Large intestine (tissue), 12 donors: ENCODE measurements around the gene ZNF574. TPM values are rescaled to one million over a fixed set of nuclear protein-coding genes. Genes with fewer than 3 reads are reported as not detected.
"Not testable (repeated sequence)": the region's sequence is repeated elsewhere in the genome, so short reads cannot be mapped to it uniquely, and the experiment has no call there.

ENCODE experiments used
- DNase-seq, 2 donors: peaks; one replicate each; pipeline versions ENCODE4 v3.0.0 to v3.0.0-alpha.2; 2013
- H3K27ac ChIP-seq: one replicate; pipeline ENCODE4 v1.5.1; 2013; ENCODE audit warnings: low read length
- H3K27me3 ChIP-seq: 2 replicates; pipeline ENCODE4 v1.6.1; 2013; ENCODE audit warnings: low read length; ENCODE audit not compliant: control insufficient read depth, insufficient read depth
- H3K36me3 ChIP-seq: 2 replicates; pipeline ENCODE4 v1.6.1; 2013; ENCODE audit warnings: low read length; ENCODE audit not compliant: control insufficient read depth, insufficient read depth
- H3K4me1 ChIP-seq: one replicate; pipeline ENCODE4 v1.6.1; 2013; ENCODE audit warnings: low read length; ENCODE audit not compliant: control insufficient read depth, insufficient read depth
- H3K4me3 ChIP-seq: one replicate; pipeline ENCODE4 v1.5.1; 2013; ENCODE audit warnings: low read length
- H3K9me3 ChIP-seq: one replicate; pipeline ENCODE4 v1.6.1; 2013; ENCODE audit warnings: mild to moderate bottlenecking, low read depth, low read length, moderate library complexity; ENCODE audit not compliant: control insufficient read depth
- WGBS: methylation state at CpG from one replicate; pipeline ENCODE4 v1.1.5; 2013; ENCODE audit warnings: low lambda C conversion rate; ENCODE audit not compliant: insufficient coverage; 5-methylcytosine and 5-hydroxymethylcytosine counted together
- long read RNA-seq, 11 donors: transcript quantifications; one replicate each; lab custom pipeline, GENCODE V29; 2026
- polyA plus RNA-seq: library from polyadenylated mRNA; unstranded; fragments of 120-200 nt; gene quantifications from one replicate; pipeline ENCODE4 v1.2.1, GENCODE V29; 2013

ZNF574 gene, protein sequence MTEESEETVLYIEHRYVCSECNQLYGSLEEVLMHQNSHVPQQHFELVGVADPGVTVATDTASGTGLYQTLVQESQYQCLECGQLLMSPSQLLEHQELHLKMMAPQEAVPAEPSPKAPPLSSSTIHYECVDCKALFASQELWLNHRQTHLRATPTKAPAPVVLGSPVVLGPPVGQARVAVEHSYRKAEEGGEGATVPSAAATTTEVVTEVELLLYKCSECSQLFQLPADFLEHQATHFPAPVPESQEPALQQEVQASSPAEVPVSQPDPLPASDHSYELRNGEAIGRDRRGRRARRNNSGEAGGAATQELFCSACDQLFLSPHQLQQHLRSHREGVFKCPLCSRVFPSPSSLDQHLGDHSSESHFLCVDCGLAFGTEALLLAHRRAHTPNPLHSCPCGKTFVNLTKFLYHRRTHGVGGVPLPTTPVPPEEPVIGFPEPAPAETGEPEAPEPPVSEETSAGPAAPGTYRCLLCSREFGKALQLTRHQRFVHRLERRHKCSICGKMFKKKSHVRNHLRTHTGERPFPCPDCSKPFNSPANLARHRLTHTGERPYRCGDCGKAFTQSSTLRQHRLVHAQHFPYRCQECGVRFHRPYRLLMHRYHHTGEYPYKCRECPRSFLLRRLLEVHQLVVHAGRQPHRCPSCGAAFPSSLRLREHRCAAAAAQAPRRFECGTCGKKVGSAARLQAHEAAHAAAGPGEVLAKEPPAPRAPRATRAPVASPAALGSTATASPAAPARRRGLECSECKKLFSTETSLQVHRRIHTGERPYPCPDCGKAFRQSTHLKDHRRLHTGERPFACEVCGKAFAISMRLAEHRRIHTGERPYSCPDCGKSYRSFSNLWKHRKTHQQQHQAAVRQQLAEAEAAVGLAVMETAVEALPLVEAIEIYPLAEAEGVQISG
- 15.1 TPM for polyA plus RNA-seq
- long read RNA-seq, donor 1, transcript ZNF574-202 (2 exons, 2,940 nt), result major isoform, 7 of 7 reads
- long read RNA-seq, donor 1, partial matches to known transcripts, result 0 of 7 reads
- long read RNA-seq, donor 1, other reads (novel, unspliced or antisense), result 0 of 7 reads
- long read RNA-seq, donor 2, transcript ZNF574-202 (2 exons, 2,940 nt), result major isoform, 14 of 14 reads
- long read RNA-seq, donor 2, partial matches to known transcripts, result 0 of 14 reads
- long read RNA-seq, donor 2, other reads (novel, unspliced or antisense), result 0 of 14 reads
- long read RNA-seq, donor 3, transcript ZNF574-202 (2 exons, 2,940 nt), result major isoform, 13 of 13 reads
- long read RNA-seq, donor 3, partial matches to known transcripts, result 0 of 13 reads
- long read RNA-seq, donor 3, other reads (novel, unspliced or antisense), result 0 of 13 reads
- long read RNA-seq, donor 4, partial matches to known transcripts, result 0 of 1 reads
- long read RNA-seq, donor 4, other reads (novel, unspliced or antisense), result 0 of 1 reads
- long read RNA-seq, donor 5, transcript ZNF574-202 (2 exons, 2,940 nt), result major isoform, 6 of 6 reads
- long read RNA-seq, donor 5, partial matches to known transcripts, result 0 of 6 reads
- long read RNA-seq, donor 5, other reads (novel, unspliced or antisense), result 0 of 6 reads
- long read RNA-seq, donor 6, transcript ZNF574-202 (2 exons, 2,940 nt), result major isoform, 17 of 17 reads
- long read RNA-seq, donor 6, partial matches to known transcripts, result 0 of 17 reads
- long read RNA-seq, donor 6, other reads (novel, unspliced or antisense), result 0 of 17 reads
- long read RNA-seq, donor 7, transcript ZNF574-202 (2 exons, 2,940 nt), result major isoform, 11 of 11 reads
- long read RNA-seq, donor 7, partial matches to known transcripts, result 0 of 11 reads
- long read RNA-seq, donor 7, other reads (novel, unspliced or antisense), result 0 of 11 reads
- long read RNA-seq, donor 8, transcript ZNF574-202 (2 exons, 2,940 nt), result major isoform, 12 of 12 reads
- long read RNA-seq, donor 8, partial matches to known transcripts, result 0 of 12 reads
- long read RNA-seq, donor 8, other reads (novel, unspliced or antisense), result 0 of 12 reads
- long read RNA-seq, donor 9, transcript ZNF574-202 (2 exons, 2,940 nt), result major isoform, 6 of 6 reads
- long read RNA-seq, donor 9, partial matches to known transcripts, result 0 of 6 reads
- long read RNA-seq, donor 9, other reads (novel, unspliced or antisense), result 0 of 6 reads
- long read RNA-seq, donor 10, transcript ZNF574-202 (2 exons, 2,940 nt), result major isoform, 13 of 13 reads
- long read RNA-seq, donor 10, partial matches to known transcripts, result 0 of 13 reads
- long read RNA-seq, donor 10, other reads (novel, unspliced or antisense), result 0 of 13 reads
- long read RNA-seq, donor 11, transcript ZNF574-202 (2 exons, 2,940 nt), result major isoform, 7 of 7 reads
- long read RNA-seq, donor 11, partial matches to known transcripts, result 0 of 7 reads
- long read RNA-seq, donor 11, other reads (novel, unspliced or antisense), result 0 of 7 reads

- no CpG with 5 or more reads among the region's 80 CpGs for WGBS
- H3K4me1 ChIP-seq, result peaks cover 13% of the 10 kb centered on the region
- peak within 1 kb of the TSS; percentile 71 for H3K4me3 ChIP-seq
- H3K9me3 ChIP-seq, result no peaks in the 10 kb centered on the region
- H3K36me3 ChIP-seq, result peaks cover 25% of the 10 kb centered on the region
- H3K27ac ChIP-seq, result peak within 1 kb of the TSS; percentile 99
- H3K27me3 ChIP-seq, result peaks cover 2% of the 10 kb centered on the region
- peak; percentile 100 for DNase-seq
Measured at GRCh38 chr19:42075616-42076379, at the start of gene ZNF574. ZNF574 (plus strand) TSS chr19:42076166; CDS start chr19:42078607, 2,441 bp downstream.

DNA sequence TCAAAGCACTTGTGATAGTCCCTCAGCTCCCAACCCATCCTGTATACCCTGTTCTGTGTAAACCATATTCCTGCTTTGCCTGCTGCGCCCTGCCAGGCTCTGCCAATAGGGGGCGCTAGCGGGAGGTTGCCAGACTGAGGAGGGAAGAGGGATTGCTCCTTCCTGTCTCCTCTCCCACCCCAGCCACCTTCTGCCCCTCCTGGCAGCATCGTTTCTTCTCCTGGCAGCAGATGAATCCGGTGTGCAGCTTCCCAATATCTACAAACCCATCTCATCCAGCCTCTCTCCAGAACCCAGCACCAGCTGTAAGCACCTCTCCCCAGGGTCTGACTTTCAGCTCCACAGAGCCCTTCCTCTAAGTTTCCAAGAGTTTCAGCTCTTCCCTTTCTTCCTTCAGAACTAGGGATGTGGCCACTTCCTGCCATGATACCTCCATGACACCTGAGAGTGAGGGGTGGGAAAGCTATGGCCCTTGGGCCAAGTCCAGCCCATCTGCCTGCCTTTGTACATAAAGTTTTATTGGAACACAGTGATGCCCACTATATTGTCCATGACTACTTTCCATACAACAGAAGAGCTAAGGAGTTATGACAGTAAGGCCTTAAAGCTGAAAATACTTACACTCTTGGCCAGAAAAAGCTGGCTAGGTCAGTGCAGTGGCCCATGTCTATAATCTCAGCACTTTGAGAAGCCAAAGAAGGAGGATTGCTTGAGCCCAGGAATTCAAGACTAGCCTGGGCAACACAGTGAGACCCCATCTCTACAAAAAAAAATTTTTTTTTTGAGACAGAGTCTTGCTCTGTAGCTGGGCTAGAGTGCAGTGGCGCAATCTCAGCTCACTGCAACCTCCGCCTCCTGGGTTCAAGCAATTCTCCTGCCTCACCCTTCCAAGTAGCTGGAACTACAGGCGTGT is 47.4 kb upstream of the ZNF574 start:
- Histone ChIP-seq H3K9me3 (no peaks in the 10 kb centered on the region), H3K27me3 (peaks cover 3% of the 10 kb centered on the region), H3K27ac (no peak overlapping the region), H3K4me1 (no peaks in the 10 kb centered on the region), H3K36me3 (no peaks in the 10 kb centered on the region), H3K4me3 (no peak overlapping the region)
- DNase-seq, result no peak
- no CpG with 5 or more reads among the region's 8 CpGs for WGBS

- 80% methylated on average over 1 of the region's 7 CpGs for WGBS
- Histone ChIP-seq H3K36me3 (no peaks in the 10 kb centered on the region), H3K27ac (no peak overlapping the region), H3K9me3 (no peaks in the 10 kb centered on the region), H3K4me1 (no peaks in the 10 kb centered on the region), H3K4me3 (no peak overlapping the region), H3K27me3 (peaks cover 3% of the 10 kb centered on the region)
- DNase-seq, result no peak
Measured at GRCh38 chr19:42030645-42031440, 45.1 kb upstream of the ZNF574 start.

GRCh38 chr19:42032431-42032830 is 43.5 kb upstream of the ZNF574 start:
- Histone ChIP-seq H3K36me3 (no peaks in the 10 kb centered on the region), H3K27me3 (no peaks in the 10 kb centered on the region), H3K27ac (no peak overlapping the region), H3K9me3 (no peaks in the 10 kb centered on the region), H3K4me3 (no peak overlapping the region), H3K4me1 (no peaks in the 10 kb centered on the region)
- no CpG with 5 or more reads among the region's 5 CpGs for WGBS
- DNase-seq, result no peak

DNA sequence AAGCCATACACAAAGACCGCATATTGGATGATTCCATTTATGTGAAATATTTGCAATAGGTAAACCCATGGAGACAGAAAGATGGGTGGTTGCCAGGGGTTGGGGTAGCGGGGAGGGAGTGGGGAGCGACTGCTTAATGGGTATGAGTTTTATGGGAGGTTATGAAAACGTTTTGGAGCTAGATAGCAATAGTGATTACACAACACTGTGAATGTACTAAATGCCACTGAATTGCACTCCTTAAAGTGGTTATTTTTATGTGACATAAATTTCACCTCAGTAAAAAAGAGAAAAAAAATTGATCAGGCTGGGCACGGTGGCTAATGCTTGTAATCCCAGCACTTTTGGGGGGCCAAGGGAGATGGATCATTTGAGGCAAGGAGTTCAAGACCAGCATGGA is 42.6 kb upstream of the ZNF574 start:
- no peaks in the 10 kb centered on the region for H3K36me3 ChIP-seq
- DNase-seq, result no peak
- no peak overlapping the region for H3K4me3 ChIP-seq
- no peaks in the 10 kb centered on the region for H3K9me3 ChIP-seq
- H3K27me3 ChIP-seq, result no peaks in the 10 kb centered on the region
- no peaks in the 10 kb centered on the region for H3K4me1 ChIP-seq
- 58% methylated on average over 2 of the region's 5 CpGs for WGBS
- no peak overlapping the region for H3K27ac ChIP-seq

GRCh38 chr19:42034640-42035391 is 41.1 kb upstream of the ZNF574 start:
- not testable (repeated sequence) for H3K27ac ChIP-seq, H3K36me3 ChIP-seq, H3K4me1 ChIP-seq, H3K27me3 ChIP-seq, H3K9me3 ChIP-seq, H3K4me3 ChIP-seq
- peak; percentile 23 to 33 for DNase-seq
- WGBS, result 33% methylated on average over 3 of the region's 17 CpGs

- Histone ChIP-seq H3K9me3 (no peaks in the 10 kb centered on the region), H3K4me1 (no peaks in the 10 kb centered on the region), H3K27ac (no peak overlapping the region), H3K27me3 (no peaks in the 10 kb centered on the region), H3K4me3 (no peak overlapping the region), H3K36me3 (no peaks in the 10 kb centered on the region)
- no peak for DNase-seq
- no CpG with 5 or more reads among the region's 5 CpGs for WGBS
Measured at GRCh38 chr19:42037649-42038048, 38.3 kb upstream of the ZNF574 start.
